GM18867 (cell line): ENCODE data around the gene ELFN1.

Source experiments
- ATAC-seq: cut with Tn5 transposase; IDR thresholded peaks from one replicate; pipeline ENCODE4 v1.9.1; 2021; ENCODE audit warnings: mild to moderate bottlenecking, moderate library complexity; ENCODE audit not compliant: unreplicated experiment

The ELFN1 gene

DNA sequence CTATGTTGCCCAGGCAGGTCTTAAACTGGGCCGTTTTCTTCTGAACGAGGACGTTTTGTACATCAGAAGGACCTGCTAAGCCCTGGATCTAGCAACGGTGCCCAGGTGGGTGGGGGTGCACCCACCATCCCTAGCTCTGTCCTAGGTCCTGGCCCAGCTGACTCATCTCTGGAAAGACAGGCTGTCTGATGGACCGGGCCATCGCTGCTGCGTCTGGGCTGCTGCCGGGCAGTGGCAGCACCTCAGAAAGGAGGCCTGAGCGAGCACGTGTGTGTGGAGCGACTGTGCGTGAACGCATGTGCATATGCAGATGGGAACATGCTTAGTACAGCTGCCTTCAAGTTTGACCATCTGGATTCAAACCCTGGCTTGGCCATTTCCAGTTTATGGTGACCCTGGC lies 7.3 kb upstream of the ELFN1 start:
- ATAC-seq = no peak

DNA sequence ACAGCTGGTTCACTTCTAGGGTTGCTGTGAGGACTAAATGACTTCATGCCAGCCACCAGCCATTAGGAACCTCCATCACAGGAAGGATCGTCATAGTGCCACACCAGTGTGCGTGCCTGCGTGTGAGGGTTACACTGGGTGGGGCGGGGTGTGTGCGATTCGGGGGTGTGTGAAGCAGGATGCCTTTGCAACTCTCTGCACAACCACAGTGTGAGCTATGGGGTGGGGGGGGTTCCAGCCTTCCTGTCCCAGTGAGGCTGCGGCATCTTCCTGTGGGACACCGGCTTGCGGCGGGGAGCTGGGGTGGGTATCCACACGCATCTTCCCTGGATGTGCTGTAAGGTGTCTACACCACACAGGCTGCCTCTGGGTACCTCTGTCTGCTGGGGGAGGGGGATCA lies 6.9 kb upstream of the ELFN1 start:
- ATAC-seq = no peak

GRCh38 chr7:1663857-1664651 lies 6.0 kb upstream of the ELFN1 start:
- no peak for ATAC-seq

DNA sequence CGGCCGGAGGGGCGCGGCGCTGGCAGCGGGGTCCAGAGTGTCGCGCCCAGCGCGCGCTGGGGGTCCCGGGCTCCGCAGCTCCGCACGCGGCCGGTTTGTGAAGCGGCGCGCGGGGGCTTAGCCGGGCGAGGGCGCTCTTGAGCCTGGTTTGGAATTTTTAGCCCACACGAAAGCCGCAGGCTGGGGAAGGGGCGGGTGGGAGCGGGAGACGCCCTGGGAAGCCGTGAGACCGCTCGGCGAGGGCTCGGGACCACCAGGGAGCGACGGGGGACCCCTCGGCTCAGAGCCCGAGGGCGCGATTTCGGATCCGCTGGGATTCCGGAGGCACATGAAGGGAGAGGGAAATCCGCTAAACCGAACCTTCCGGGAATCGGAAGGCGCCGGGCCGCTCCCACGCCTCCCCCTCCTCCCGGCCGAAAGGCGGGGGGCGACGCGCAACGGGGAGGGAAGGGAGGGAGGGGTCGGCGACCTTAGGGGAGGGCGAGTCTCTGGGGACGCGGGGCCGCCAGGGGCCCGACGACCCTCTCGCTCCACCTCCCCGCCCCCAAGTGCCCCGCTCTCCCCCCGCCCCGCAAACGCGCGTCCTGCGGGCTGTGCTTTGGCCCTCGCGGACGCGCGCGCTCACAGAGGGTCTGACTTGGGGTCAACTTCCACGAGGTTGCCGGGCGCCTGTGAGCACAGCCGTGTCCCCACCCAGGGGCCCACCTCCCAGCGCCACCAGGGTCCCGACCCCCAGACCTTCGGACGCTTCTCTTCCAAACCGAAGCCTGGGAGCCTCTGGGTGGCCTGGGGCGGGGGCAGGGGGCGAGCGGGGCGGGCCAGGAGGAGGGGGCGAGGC lies 5.1 kb upstream of the ELFN1 start:
- no peak for ATAC-seq

DNA sequence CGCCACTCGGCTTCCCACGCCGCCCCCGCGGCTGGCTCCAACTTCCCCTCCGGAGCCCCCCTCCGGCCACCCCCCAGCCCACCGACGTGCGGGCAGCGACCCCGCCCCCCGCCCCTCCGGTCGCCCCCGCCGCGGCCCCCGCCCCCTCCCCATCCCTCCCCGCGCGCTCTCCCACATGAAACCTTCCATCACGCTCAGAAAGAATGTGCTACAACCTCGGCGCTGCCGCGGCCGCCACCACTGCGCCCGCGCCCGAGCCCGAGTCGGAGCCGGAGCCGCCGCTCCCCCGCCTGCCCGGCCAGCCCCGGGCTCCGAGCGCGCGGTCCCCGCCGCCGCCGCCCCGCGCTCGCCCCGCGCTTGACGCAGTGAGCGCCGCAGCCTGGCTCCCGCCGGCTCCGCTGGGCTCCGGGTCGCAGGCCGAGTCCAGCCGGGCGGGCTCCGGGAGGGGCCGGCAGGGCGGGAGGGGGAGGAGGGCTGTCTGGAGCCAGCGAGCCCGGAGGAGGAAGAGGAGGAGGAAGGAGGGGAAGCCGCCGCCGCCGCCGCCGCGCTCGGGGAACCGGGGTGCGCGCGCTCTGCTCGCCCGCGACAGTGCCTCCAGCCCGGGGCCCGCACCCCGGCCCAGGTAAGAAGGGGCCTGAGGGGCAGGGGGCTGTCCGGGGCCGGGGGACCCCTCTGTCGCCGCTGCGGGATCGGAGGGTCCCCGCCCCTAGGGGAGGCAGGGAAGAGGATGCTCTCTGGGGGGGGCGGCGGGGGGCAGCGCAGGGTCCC lies 4.3 kb upstream of the ELFN1 start:
- no peak for ATAC-seq

DNA sequence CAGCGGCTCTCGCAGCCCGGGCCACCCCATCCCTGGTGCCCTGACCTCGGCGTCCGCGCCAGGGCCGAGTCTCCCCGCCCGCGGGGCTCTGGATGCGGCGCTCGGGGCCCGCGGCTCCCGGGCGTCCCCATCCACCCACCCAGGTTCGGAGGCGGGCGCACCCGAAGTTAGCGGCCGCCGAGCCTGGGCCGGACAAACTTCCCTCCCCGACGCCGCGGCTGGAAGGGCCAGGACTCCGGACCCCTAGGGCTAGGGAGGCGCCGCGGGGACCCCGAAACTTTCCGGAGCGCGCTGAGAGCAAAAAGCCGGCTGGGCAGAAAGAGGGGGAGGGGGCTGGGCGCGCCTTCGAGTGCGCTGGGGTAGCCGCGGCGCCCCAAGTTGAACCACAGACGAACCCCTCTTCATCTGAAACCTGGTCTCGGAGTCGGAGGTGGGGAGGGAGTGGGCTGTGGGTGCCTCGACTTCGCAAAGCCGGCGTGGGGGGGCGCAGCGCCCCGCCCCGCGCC lies 3.7 kb upstream of the ELFN1 start:
- no peak for ATAC-seq

DNA sequence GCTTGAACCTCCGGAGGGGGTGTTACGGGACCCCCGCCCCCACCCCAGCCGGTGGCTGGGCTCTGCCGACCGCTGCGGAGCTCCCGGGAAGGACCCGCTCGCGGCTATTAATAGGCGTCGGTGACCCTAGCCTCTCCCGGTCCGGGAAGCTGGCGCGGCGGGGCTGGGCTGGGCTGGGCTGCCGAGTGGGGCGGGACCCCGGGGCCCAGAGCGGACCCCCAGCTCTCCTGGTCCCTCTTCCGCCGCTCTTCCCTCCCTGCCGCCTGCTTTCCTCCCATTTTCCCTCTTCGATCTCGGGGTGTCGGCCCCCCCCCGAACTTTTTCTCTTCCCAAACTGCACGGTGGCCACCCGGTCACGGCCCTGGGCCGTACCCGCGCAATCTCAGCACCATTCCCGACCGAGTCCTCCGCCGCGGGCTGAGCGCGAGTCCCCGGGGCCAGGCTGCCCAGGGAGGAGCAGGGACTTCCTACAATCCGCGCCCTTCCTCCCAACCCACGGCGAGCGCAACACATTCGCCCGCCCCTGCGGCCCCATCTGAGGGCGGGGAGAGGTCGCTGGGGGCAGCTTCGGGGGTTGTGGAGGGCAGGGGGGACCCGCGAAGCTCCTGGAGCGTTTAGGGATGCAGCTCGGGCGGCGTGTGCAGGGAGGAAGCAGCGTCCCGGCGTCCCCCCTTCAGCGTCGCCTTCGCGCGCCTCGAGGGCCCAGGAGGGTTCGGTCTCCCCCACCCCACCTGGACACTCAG lies 3.1 kb upstream of the ELFN1 start:
- no peak for ATAC-seq

DNA sequence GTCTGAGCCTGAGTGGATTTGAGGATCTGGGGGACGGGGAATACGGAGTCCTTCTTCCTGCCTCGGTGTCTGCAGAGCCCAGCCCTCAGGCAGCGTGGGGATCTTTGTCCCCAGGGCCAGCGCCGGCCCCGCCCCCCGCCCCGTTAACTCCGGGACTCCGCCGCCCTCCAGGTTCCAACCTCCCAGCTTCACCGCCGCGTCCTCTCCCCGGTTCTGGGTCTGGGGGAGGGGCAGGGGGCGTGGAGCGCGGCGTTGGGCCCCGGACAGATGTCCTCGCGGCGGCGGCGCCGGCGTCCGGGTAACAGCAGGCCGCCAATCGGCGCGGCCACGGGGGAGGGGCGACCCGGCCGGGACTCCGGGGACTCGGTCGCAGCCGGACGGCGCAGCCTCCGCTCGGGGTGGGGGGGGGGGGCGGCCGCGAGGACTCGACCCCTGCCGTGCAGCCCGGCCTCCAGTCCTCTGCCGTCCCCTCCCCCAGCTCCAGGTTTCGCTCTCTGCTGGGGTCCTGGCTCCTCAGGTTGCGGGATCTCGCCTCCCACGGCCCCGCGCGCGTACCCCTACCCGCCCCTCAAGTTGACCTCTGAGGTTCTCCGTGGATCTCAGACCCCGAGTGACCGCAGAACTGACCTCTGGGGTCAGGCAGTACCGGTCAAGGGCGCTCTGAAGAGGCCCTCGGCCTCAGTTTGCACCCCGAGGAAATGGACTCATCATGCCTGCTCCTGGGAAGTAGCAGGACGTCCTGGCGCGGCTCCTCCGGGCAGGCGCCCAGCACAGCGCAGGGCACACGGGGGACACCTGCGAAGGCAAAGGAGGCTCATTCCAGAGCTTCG lies 2.3 kb upstream of the ELFN1 start:
- ATAC-seq = no peak

DNA sequence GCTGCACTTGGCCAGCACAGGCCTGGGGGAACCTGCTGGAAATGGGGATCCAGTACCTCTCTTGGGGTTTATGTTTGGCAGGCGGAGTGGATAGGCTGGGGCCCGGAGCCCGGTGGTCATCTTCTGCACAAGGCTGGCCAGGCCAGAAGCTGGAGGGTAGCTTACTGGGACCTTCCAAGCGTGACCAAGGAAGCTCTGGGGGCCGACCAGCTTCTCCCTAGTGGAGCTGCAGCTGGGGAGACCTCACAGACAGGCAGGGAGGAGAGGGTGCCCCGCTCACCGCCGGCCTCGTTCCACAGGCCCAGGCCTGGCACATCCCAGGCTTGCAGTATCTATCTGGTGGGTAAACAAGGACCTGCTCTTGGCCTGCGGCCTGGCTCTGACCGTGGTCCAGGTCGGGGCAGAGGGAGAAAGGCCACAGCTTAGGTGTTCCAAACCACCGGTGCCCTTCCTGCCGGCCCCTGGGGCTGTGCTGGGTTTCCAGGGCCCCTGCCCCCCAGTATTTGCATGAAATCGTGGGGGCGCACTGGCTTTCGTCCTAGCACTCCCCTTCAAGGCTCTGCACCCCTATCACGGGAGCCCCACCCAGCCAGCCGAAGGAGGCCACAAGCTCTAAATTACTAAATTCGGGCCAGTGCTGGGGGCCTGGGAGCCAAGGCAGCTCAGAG lies 1.5 kb upstream of the ELFN1 start:
- no peak for ATAC-seq

DNA sequence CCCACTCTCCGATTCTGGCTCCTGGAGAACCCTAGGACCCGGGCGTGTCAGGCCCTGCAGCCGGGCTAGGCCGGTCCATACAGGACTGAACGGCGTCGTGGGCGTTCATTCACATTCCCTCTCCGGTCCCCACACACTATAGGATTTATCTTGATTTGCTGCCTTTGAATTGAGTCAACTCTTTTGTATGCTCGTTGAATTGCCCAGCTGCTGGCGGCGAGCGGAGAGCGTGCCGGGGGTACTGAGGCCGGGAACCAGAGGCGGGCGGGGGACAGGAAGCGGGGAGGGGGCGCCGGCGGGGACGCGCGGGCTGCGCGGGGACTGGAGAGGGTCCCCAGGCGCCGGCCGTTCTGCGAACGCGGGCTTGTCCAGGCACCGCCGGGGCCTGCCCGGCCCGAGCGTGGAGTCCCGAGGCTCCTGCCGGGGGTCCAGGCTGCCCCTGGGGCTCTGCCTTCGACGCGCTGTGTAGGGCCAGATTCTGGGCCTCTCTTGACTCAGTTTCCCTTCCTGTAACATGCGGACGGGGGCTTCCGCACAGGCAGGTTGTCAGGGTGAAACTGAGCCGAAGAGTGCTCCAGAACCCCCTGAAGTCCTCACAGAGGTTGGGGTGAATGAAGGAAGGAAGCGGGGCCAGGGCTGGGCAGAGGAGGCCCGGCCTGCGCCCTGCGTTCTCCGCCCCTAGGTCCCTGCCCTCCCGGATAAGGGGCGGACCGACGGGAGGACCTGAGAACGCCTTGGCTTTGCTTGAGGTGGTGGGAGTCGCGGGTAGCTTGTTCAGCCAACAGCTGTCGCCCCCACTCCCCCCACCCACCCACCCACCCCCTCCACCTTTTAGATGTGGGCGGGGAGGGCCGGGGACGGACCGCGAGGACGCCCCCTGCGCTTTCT lies 769 bp upstream of the ELFN1 start:
- ATAC-seq = no peak

DNA sequence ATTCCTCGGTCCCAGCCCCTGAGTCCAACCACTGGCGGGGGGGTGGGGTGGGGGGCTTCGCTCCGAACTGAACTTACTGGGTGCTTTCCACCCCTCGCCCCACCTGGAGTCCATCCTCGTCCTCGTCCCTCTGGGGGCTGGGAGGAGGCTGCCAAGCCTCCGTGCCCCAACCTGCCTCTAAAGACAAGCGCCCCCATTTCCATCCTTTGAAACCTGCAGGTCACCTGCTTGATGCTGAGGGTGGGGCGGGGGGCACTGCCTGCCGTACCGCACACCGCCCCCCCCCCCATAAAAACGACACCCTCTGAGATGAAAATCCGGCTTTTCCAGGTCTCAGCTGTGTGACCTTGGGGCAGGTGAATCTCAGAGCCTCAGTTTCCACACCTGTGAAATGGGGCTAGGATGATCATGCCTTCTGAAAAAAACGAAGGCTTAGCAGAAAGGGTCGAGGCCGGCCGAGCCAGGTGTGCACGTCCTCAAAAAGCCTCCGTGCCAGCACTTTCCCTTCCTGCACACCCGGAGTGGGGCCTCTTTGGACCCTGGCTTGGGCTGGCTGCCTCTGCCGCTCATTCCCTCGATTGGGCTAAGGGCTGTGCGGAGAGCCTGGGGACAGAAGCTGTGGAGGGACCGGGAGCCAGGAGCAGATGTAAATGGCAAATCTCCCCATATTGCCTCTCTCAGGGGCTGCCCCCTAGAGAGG lies 967 bp downstream of the ELFN1 start:
- no peak for ATAC-seq

GRCh38 chr7:1671594-1672451 lies 1.7 kb downstream of the ELFN1 start:
- no peak for ATAC-seq

- no peak for ATAC-seq
Measured at GRCh38 chr7:1672851-1673486, 2.9 kb downstream of the ELFN1 start.

DNA sequence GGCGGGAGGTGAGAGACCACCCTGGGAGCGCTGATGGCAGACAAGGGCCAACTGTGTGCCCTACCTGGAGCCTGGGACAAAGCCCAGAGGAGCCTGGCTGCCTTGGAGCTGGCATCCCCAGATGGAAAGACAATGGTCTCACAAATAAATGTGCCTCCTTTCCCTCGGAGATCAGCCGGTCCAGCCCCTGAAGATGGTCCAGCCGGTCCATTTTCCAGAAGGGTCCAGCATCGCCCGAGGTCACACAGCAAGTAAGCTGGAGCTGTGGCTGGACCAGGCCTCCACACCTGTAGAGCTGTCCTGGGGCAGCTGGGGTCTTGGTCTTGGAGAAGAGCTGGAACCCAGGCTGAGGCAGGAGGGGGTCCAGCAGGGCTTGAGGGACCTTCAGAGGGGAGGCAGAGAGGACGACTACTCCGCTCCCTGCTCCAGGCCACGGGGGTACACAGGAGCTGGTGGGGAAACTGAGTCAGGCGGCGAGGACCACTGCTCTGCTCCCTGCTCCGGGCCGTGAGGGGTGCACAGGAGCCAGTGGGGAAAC lies 3.6 kb downstream of the ELFN1 start:
- ATAC-seq = no peak

DNA sequence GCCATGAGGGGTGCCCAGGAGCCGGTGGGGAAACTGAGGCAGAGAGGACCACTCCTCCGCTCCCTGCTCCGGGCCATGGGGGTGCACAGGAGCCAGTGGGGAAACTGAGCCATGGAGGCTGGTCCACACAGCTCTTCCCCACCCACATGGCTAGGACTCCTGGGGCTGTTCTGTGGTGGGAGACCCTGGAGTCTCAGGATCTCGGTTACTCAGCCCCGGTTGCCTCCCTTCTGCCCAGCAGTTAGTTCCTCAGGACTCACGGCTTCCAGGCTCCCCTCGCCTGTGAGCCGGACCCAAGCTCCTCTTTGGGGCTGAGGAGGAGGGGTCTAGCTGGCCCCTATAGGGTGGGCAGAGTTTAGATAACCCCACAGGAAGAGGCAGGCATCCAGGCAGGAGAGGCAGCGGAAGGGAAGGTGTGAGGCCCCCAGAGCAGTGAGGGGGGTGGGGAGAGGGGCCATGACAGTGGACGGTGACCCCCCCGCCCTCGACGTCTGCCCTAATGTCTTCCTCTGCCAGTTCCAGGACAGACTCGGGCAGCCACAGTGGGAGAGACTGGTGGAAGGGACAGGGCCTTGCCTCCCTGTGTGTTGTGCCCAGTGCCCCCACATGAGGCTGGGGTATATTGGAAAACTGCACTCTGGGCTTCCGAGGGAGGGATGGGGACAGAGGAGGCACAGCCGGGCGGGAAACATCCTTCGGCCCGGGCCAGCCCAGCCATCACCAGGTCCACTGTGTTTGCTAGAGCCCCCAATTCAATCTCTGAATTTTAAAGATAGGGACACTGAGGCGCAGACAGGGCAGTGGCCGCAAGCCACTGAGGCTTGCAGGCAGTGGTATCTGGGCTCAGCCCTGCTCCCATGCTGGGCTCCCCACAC lies 4.3 kb downstream of the ELFN1 start:
- ATAC-seq = no peak
